ENCODE measurements around the gene ANO6. TPM values are rescaled to one million over a fixed set of nuclear protein-coding genes. Genes with fewer than 3 reads are reported as not detected.

ANO6 gene
- total RNA-seq, 2 donors from 2014 or later = 13.2 to 21.2 TPM

DNA sequence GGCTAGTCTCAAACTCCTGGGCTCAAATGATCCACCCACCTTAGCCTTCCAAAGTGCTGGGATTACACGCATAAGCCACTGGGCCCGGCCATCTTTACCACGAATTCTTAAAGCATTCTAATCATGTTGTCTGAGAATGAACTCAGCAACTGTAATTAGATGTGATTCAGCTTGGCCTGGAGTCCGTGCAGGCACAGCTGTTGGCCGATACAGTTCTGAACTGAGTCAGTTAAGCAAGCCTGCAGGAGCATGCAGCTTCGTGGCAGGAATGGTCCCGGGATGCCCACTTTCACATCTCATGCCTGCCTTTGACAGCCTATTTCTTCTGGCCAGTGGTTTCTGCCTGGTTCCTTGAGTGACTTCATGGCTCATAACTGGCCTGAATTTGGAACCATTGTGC, 194.1 kb downstream of the ANO6 start:
- H3K9me3 ChIP-seq = no peaks in the 10 kb centered on the region
- DNase-seq = no peak
- no peak overlapping the region for H3K9ac ChIP-seq (ENCODE audit: low read depth in 2 of 2, low read length in 2 of 2)
- intact Hi-C loops (cut with DNase I) = no loop called here
- TF ChIP-seq, protein P1, sequence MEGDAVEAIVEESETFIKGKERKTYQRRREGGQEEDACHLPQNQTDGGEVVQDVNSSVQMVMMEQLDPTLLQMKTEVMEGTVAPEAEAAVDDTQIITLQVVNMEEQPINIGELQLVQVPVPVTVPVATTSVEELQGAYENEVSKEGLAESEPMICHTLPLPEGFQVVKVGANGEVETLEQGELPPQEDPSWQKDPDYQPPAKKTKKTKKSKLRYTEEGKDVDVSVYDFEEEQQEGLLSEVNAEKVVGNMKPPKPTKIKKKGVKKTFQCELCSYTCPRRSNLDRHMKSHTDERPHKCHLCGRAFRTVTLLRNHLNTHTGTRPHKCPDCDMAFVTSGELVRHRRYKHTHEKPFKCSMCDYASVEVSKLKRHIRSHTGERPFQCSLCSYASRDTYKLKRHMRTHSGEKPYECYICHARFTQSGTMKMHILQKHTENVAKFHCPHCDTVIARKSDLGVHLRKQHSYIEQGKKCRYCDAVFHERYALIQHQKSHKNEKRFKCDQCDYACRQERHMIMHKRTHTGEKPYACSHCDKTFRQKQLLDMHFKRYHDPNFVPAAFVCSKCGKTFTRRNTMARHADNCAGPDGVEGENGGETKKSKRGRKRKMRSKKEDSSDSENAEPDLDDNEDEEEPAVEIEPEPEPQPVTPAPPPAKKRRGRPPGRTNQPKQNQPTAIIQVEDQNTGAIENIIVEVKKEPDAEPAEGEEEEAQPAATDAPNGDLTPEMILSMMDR (IDR thresholded peaks at IDR 0.05) = no peak
- H3K4me3 ChIP-seq = no peak overlapping the region
- H3K4me1 ChIP-seq = no peaks in the 10 kb centered on the region
- H3K27me3 ChIP-seq = no peaks in the 10 kb centered on the region
- no peak overlapping the region for H3K27ac ChIP-seq
- no peaks in the 10 kb centered on the region for H3K36me3 ChIP-seq

DNA sequence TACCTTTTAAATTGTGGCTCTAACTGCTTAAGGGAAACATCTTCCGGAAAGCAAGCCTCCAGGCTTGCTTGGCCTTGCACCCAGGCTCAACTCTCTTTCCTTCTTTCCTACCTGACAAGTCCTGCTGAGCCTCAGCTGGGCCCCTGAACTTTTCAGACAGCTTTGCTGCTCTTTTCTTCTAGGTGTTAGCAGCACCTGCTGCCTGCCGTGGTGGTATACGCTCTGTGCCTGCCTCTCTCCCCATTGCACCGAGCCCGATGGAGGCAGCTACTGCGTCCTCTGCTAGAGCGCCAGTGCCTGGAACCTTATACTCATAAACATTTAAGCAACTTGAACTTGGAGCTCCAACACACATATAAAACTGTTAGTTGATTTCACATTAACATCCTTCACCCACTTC, 195.7 kb downstream of the ANO6 start:
- Histone ChIP-seq H3K4me1 (no peaks in the 10 kb centered on the region), H3K9me3 (no peaks in the 10 kb centered on the region), H3K36me3 (no peaks in the 10 kb centered on the region), H3K27ac (no peak overlapping the region), H3K27me3 (no peaks in the 10 kb centered on the region), H3K9ac (ENCODE audit: low read depth in 2 of 2, low read length in 2 of 2) (no peak overlapping the region), H3K4me3 (no peak overlapping the region)
- no peak for DNase-seq
- intact Hi-C loops (cut with DNase I) = no loop called here
- TF ChIP-seq, protein P1 (IDR thresholded peaks at IDR 0.05) = no peak

DNA sequence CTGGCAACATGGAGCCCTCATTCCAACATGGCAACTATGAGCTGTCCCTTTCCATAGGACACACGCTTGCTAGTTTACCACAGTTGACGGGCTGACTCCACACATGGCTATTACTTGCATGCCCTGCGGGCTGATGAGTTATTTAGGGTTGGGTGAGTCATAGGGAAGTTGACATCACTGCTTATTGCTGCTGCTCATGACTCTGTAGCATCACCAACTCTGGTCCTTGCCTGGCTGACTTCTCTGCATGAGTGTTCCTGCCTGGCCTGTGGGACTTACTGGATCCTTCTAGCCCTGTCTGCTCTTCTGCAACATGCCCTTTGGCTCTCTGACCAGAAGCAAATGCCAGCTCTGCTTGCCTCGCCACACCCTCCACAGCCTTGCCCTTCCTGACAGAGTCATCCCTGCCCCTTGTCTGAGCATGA, 199.5 kb downstream of the ANO6 start:
- no peak overlapping the region for H3K4me3 ChIP-seq
- intact Hi-C loops (cut with DNase I) = no loop called here
- TF ChIP-seq, protein P1 (IDR thresholded peaks at IDR 0.05) = no peak
- no peak overlapping the region for H3K27ac ChIP-seq
- H3K27me3 ChIP-seq = no peaks in the 10 kb centered on the region
- H3K36me3 ChIP-seq = no peaks in the 10 kb centered on the region
- H3K4me1 ChIP-seq = no peaks in the 10 kb centered on the region
- no peak overlapping the region for H3K9ac ChIP-seq (ENCODE audit: low read depth in 2 of 2, low read length in 2 of 2)
- H3K9me3 ChIP-seq = no peaks in the 10 kb centered on the region
- DNase-seq = no peak

DNA sequence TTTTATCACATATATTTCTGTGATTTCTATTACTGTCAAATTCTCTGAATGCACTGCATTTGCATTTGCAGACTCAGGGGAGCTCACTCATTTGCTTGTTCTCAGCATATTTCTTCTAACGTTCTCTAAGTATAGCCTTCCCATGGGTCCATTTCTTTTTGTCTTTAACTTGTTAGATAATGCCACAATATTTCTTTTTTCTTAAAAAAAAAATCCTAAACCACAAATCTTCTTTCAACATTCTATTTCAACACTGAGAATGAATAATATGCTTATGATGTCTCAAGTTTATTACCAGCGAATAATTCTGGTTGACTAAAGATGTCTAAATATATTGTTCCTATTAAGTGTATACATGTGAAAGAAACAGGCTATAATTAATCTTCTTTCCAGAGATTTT, 200.2 kb downstream of the ANO6 start:
- Histone ChIP-seq H3K9me3 (no peaks in the 10 kb centered on the region), H3K4me1 (no peaks in the 10 kb centered on the region), H3K36me3 (no peaks in the 10 kb centered on the region), H3K9ac (ENCODE audit: low read depth in 2 of 2, low read length in 2 of 2) (no peak overlapping the region), H3K27me3 (no peaks in the 10 kb centered on the region), H3K4me3 (no peak overlapping the region), H3K27ac (no peak overlapping the region)
- intact Hi-C loops (cut with DNase I) = no loop called here
- DNase-seq = no peak
- TF ChIP-seq, protein P1 (IDR thresholded peaks at IDR 0.05) = no peak

DNA sequence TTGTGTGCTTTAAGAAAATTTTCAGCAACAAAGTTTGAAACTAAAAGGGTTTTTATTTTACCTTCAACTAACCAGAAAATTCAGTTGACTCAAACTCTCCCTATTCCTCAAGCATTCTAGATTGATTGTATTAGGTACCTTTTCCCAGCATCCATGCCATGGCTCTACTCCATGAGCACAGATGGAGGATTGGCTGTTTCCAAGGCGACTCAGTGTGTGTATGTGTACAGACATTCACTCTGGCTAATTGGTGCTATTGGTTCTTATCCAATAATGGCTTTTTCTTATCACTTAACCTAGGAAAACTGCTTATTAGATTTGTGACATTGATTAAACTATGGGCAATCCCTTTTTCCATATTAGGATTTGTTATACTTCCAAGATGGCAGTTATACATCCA, 202.6 kb downstream of the ANO6 start:
- TF ChIP-seq, protein P1 (IDR thresholded peaks at IDR 0.05) = no peak
- H3K9ac ChIP-seq (ENCODE audit: low read depth in 2 of 2, low read length in 2 of 2) = no peak overlapping the region
- H3K36me3 ChIP-seq = no peaks in the 10 kb centered on the region
- no peak for DNase-seq
- intact Hi-C loops (cut with DNase I) = no loop called here
- H3K27ac ChIP-seq = no peak overlapping the region
- no peaks in the 10 kb centered on the region for H3K4me1 ChIP-seq
- H3K9me3 ChIP-seq = no peaks in the 10 kb centered on the region
- no peaks in the 10 kb centered on the region for H3K27me3 ChIP-seq
- H3K4me3 ChIP-seq = no peak overlapping the region
